ENCODE results near the gene MRPL39.
A peak's percentile ranks its signal among the peaks of the same experiment; 100 is the strongest.

MRPL39 gene

GRCh38 chr21:25582888-25583287, 24.4 kb downstream of the MRPL39 start:
- TF ChIP-seq POLR2AphosphoS5 (IDR thresholded peaks at IDR 0.05; ENCODE audit: low read depth, low read length) (peak; percentile 94), POU2F2 (IDR thresholded peaks at IDR 0.05; ENCODE audit: low read depth, low read length) (peak; percentile 65; the same call in 1 of the 2 replicates), POLR2A (IDR thresholded peaks at IDR 0.05; ENCODE audit: low read depth, low read length) (peak; percentile 87), TAF1 (IDR thresholded peaks at IDR 0.05; ENCODE audit: low read depth, low read length) (no peak)
- no peak for DNase-seq (ENCODE audit: insufficient read length, low spot score)
- FAIRE-seq: peak; percentile 74

GRCh38 chr21:25582164-25582790, 25.0 kb downstream of the MRPL39 start:
- DNase-seq (ENCODE audit: insufficient read length, low spot score) (no peak), FAIRE-seq (no peak)
- TF ChIP-seq TAF1 (IDR thresholded peaks at IDR 0.05; ENCODE audit: low read depth, low read length) (no peak), PAX5 (IDR thresholded peaks at IDR 0.05; ENCODE audit: insufficient read depth, low read length, severe bottlenecking) (no peak), POU2F2 (IDR thresholded peaks at IDR 0.05; ENCODE audit: low read depth, low read length) (no peak), POLR2AphosphoS5 (IDR thresholded peaks at IDR 0.05; ENCODE audit: low read depth, low read length) (no peak; the same call in 1 of the 2 replicates), SPI1 (IDR thresholded peaks at IDR 0.05; ENCODE audit: low read depth, low read length) (no peak), POLR2A (IDR thresholded peaks at IDR 0.05; ENCODE audit: low read depth, low read length) (peak; percentile 70)

- DNase-seq (ENCODE audit: insufficient read length, low spot score): no peak
- TF ChIP-seq TAF1 (IDR thresholded peaks at IDR 0.05; ENCODE audit: low read depth, low read length) (no peak), POLR2AphosphoS5 (IDR thresholded peaks at IDR 0.05; ENCODE audit: low read depth, low read length) (no peak)
- no peak for FAIRE-seq
Observed at GRCh38 chr21:25581582-25581981, 25.7 kb downstream of the MRPL39 start.

GRCh38 chr21:25580912-25581260, 26.4 kb downstream of the MRPL39 start:
- no peak for FAIRE-seq
- no peak for DNase-seq (ENCODE audit: insufficient read length, low spot score)
- peak; percentile 82; the same call in 1 of the 2 replicates for TF ChIP-seq POLR2A (IDR thresholded peaks at IDR 0.05; ENCODE audit: low read depth, low read length)
- TF ChIP-seq POU2F2 (IDR thresholded peaks at IDR 0.05; ENCODE audit: low read depth, low read length): no peak

- DNase-seq (ENCODE audit: insufficient read length, low spot score) (no peak), FAIRE-seq (no peak)
- no peak for TF ChIP-seq PAX5 (IDR thresholded peaks at IDR 0.05; ENCODE audit: insufficient read depth, low read length, severe bottlenecking)
- no peak for TF ChIP-seq POLR2AphosphoS5 (IDR thresholded peaks at IDR 0.05; ENCODE audit: low read depth, low read length)
- TF ChIP-seq TAF1 (IDR thresholded peaks at IDR 0.05; ENCODE audit: low read depth, low read length): no peak
- no peak for TF ChIP-seq SPI1 (IDR thresholded peaks at IDR 0.05; ENCODE audit: low read depth, low read length)
- TF ChIP-seq POLR2A (IDR thresholded peaks at IDR 0.05; ENCODE audit: low read depth, low read length): no peak
- TF ChIP-seq POU2F2 (IDR thresholded peaks at IDR 0.05; ENCODE audit: low read depth, low read length): no peak
Observed at GRCh38 chr21:25579226-25580013, 27.9 kb downstream of the MRPL39 start.

DNA sequence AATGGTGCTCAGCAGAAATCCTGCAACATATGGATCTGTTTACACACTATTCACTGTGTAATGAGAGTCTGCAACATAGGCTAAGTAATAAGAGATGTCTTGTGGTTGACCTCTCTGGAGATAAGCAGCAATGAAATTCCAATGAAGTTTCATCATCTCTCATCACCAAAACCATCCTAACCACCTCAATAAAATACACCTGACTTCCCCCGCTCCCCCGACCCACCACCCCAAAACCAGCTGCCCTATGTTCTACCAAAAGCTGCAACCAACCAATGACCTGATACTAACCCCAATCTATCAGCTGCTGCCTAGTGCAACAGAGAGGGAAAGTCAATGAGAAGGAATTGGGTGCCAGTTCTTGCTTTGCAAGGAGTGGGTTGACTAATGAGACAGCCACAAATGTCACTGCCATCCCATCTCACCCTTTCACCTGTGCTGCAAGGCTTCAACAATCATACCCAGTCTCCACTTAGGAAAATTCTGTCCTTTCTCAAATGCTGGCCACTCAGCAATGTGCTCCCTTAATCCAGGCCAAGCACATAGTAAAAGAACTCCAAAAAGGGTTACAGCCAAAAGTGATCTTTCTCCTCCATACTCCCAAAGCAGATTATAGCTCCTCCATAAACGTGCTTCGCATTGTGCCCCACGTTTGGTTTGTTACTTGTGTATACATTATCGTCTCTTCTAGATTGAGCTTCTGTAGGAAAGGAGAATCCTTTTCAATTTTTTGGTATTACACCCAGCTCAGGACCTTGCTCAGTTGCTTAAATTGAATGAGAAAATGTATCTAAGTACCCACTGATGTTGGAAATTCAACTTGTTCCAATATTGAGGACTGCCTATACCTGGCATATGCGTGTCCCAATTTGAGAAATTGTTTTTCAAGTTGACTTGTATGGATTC, 29.0 kb downstream of the MRPL39 start:
- FAIRE-seq (peak; percentile 91), DNase-seq (ENCODE audit: insufficient read length, low spot score) (no peak)
- TF ChIP-seq POLR2AphosphoS5 (IDR thresholded peaks at IDR 0.05; ENCODE audit: low read depth, low read length) (peak; percentile 99), POU2F2 (IDR thresholded peaks at IDR 0.05; ENCODE audit: low read depth, low read length) (peak; percentile 95), SPI1 (IDR thresholded peaks at IDR 0.05; ENCODE audit: low read depth, low read length) (no peak), POLR2A (IDR thresholded peaks at IDR 0.05; ENCODE audit: low read depth, low read length) (peak; percentile 99), TAF1 (IDR thresholded peaks at IDR 0.05; ENCODE audit: low read depth, low read length) (peak; percentile 50; the same call in 1 of the 2 replicates), PAX5 (IDR thresholded peaks at IDR 0.05; ENCODE audit: insufficient read depth, low read length, severe bottlenecking) (peak; percentile 15)

- peak; percentile 84 for FAIRE-seq
- no peak for DNase-seq (ENCODE audit: insufficient read length, low spot score)
- no peak; the same call in 1 of the 2 replicates for TF ChIP-seq POU2F2 (IDR thresholded peaks at IDR 0.05; ENCODE audit: low read depth, low read length)
- peak; percentile 34; the same call in 1 of the 2 replicates for TF ChIP-seq SPI1 (IDR thresholded peaks at IDR 0.05; ENCODE audit: low read depth, low read length)
- no peak for TF ChIP-seq PAX5 (IDR thresholded peaks at IDR 0.05; ENCODE audit: insufficient read depth, low read length, severe bottlenecking)
- no peak for TF ChIP-seq POLR2AphosphoS5 (IDR thresholded peaks at IDR 0.05; ENCODE audit: low read depth, low read length)
- TF ChIP-seq TAF1 (IDR thresholded peaks at IDR 0.05; ENCODE audit: low read depth, low read length): no peak
- TF ChIP-seq POLR2A (IDR thresholded peaks at IDR 0.05; ENCODE audit: low read depth, low read length): no peak; the same call in 1 of the 2 replicates
Observed at GRCh38 chr21:25577424-25578055, 29.7 kb downstream of the MRPL39 start.

- FAIRE-seq: peak; percentile 96
- peak; percentile 33; the same call in 1 of the 2 replicates for TF ChIP-seq SPI1 (IDR thresholded peaks at IDR 0.05; ENCODE audit: low read depth, low read length)
- no peak; the same call in 1 of the 2 replicates for TF ChIP-seq TAF1 (IDR thresholded peaks at IDR 0.05; ENCODE audit: low read depth, low read length)
- peak; percentile 66 for TF ChIP-seq POU2F2 (IDR thresholded peaks at IDR 0.05; ENCODE audit: low read depth, low read length)
- TF ChIP-seq PAX5 (IDR thresholded peaks at IDR 0.05; ENCODE audit: insufficient read depth, low read length, severe bottlenecking): no peak
- peak; percentile 95 for TF ChIP-seq POLR2AphosphoS5 (IDR thresholded peaks at IDR 0.05; ENCODE audit: low read depth, low read length)
- peak; percentile 95 for TF ChIP-seq POLR2A (IDR thresholded peaks at IDR 0.05; ENCODE audit: low read depth, low read length)
- no peak for DNase-seq (ENCODE audit: insufficient read length, low spot score)
Observed at GRCh38 chr21:25573409-25574206, 33.7 kb downstream of the MRPL39 start.
